HepG2 (cell line): ENCODE data around the gene IQCE.

Experiments used
- ATRX ChIP-seq: sonication (generic); formaldehyde crosslinking; IDR thresholded peaks from 2 replicates; pipeline ENCODE4 v1.4.0; 2020; ENCODE audit warnings: missing genetic modification reagents, borderline replicate concordance
- BRCA1 ChIP-seq: sonication (generic); formaldehyde crosslinking; IDR thresholded peaks from 2 replicates; pipeline ENCODE4 v1.4.0; 2020; ENCODE audit warnings: missing genetic modification reagents
- CREM ChIP-seq, 2 experiments: sonication (generic) in 1 of 2; formaldehyde crosslinking in 1 of 2; IDR thresholded peaks; 2 replicates each; pipeline versions ENCODE4 v1.4.0 to v1.6.1; 2016 to 2020; ENCODE audit warnings: antibody characterized with exemption in 1 of 2, mild to moderate bottlenecking in 1 of 2, missing genetic modification reagents in 1 of 2
- CTCF ChIP-seq: sonication (generic); formaldehyde crosslinking; IDR thresholded peaks from 2 replicates; pipeline ENCODE4 v1.5.0; 2020; ENCODE audit warnings: mild to moderate bottlenecking, missing genetic modification reagents, moderate library complexity
- ETV5 ChIP-seq: IDR thresholded peaks from 2 replicates; pipeline ENCODE4 v1.6.1; 2018; ENCODE audit warnings: missing biosample characterization, missing genetic modification reagents, inconsistent platforms, borderline replicate concordance
- IKZF4 ChIP-seq: sonication (generic); formaldehyde crosslinking; IDR thresholded peaks from 2 replicates; pipeline ENCODE4 v1.5.1; 2020; ENCODE audit warnings: borderline replicate concordance, mild to moderate bottlenecking, low read depth, missing genetic modification reagents; ENCODE audit errors: not compliant biosample characterization
- MXI1 ChIP-seq: IDR thresholded peaks from 3 replicates; pipeline ENCODE4 v1.6.1; 2012; ENCODE audit warnings: low read depth, low read length, inconsistent platforms, borderline replicate concordance
- REST ChIP-seq, 2 experiments: IDR thresholded peaks; 2 replicates each; pipeline ENCODE4 v1.6.1; 2011 to 2012; ENCODE audit warnings: low read length in 2 of 2, borderline replicate concordance in 1 of 2, low read depth in 1 of 2, mild to moderate bottlenecking in 1 of 2, moderate library complexity in 1 of 2
- ZBTB14 ChIP-seq: sonication (generic); formaldehyde crosslinking; IDR thresholded peaks from 2 replicates; pipeline ENCODE4 v1.4.0; 2020; ENCODE audit warnings: missing genetic modification reagents
- ZNF274 ChIP-seq: sonication (generic); formaldehyde crosslinking; IDR thresholded peaks from 2 replicates; pipeline ENCODE4 v1.5.1; 2020; ENCODE audit warnings: mild to moderate bottlenecking, missing genetic modification reagents
- ZNF335 ChIP-seq: sonication (generic); formaldehyde crosslinking; IDR thresholded peaks from 2 replicates; pipeline ENCODE4 v1.4.0; 2020; ENCODE audit warnings: missing genetic modification reagents

- no peak for TF ChIP-seq REST (IDR thresholded peaks at IDR 0.05; ENCODE audit: borderline replicate concordance in 1 of 2, low read depth in 1 of 2, low read length in 2 of 2)
- TF ChIP-seq CTCF (CRISPR knock-in tag) = no peak
- TF ChIP-seq MXI1 = no peak
- TF ChIP-seq ATRX (CRISPR knock-in tag) = no peak
- TF ChIP-seq CREM (IDR thresholded peaks at IDR 0.05) = no peak
- TF ChIP-seq CREM (CRISPR knock-in tag; IDR thresholded peaks at IDR 0.05) = no peak
- TF ChIP-seq ZBTB14 (CRISPR knock-in tag) = no peak
- TF ChIP-seq ZNF335 (CRISPR knock-in tag) = no peak
- no peak for TF ChIP-seq ZNF274 (CRISPR knock-in tag)
- no peak for TF ChIP-seq BRCA1 (CRISPR knock-in tag)
- no peak for TF ChIP-seq IKZF4
- no peak for TF ChIP-seq ETV5 (CRISPR knock-in tag)
These were observed 18.1 kb downstream of the IQCE start for GRCh38 chr7:2576742-2577491.
